HUES64 (cell line): ENCODE measurements around the gene KLF16.
A peak's percentile ranks its signal among the peaks of the same experiment; 100 is the strongest.

Source experiments
- H3K27ac ChIP-seq: 2 replicates; pipeline ENCODE4 v1.7.0; 2013; ENCODE audit warnings: low read depth, low read length, inconsistent platforms
- H3K27me3 ChIP-seq: 2 replicates; pipeline ENCODE4 v1.6.1; 2013; ENCODE audit warnings: mild to moderate bottlenecking, low read length; ENCODE audit not compliant: insufficient read depth
- H3K36me3 ChIP-seq: 2 replicates; pipeline ENCODE4 v1.6.1; 2013; ENCODE audit warnings: mild to moderate bottlenecking, low read length; ENCODE audit not compliant: insufficient read depth
- H3K4me1 ChIP-seq: 2 replicates; pipeline ENCODE4 v1.6.1; 2013; ENCODE audit warnings: mild to moderate bottlenecking, low read length, moderate library complexity; ENCODE audit not compliant: insufficient read depth
- H3K4me3 ChIP-seq: 2 replicates; pipeline ENCODE4 v1.5.1; 2013; ENCODE audit warnings: mild to moderate bottlenecking, low read length, moderate library complexity
- H3K9ac ChIP-seq: 2 replicates; pipeline ENCODE4 v1.6.1; 2013; ENCODE audit warnings: mild to moderate bottlenecking, low read depth, low read length
- H3K9me3 ChIP-seq: 2 replicates; pipeline ENCODE4 v1.6.1; 2013; ENCODE audit warnings: low read depth, low read length; ENCODE audit not compliant: insufficient read depth
- WGBS: fragments of 150-250, 120-280 bp; methylation state at CpG from one replicate; pipeline ENCODE4 v1.1.7; 2013; ENCODE audit warnings: missing lambda C conversion rate; 5-methylcytosine and 5-hydroxymethylcytosine counted together

The KLF16 gene

GRCh38 chr19:1825909-1826556, 37.3 kb downstream of the KLF16 start:
- H3K4me3 ChIP-seq, result no peak overlapping the region
- H3K9ac ChIP-seq, result no peak overlapping the region
- H3K27ac ChIP-seq, result peak overlapping the region; percentile 86
- H3K36me3 ChIP-seq, result peaks cover 44% of the 10 kb centered on the region
- WGBS, result 38% methylated on average over 15 of the region's 15 CpGs
- H3K4me1 ChIP-seq, result peaks cover 9% of the 10 kb centered on the region; the same call in 1 of the 2 replicates
- H3K9me3 ChIP-seq, result no peaks in the 10 kb centered on the region
- no peaks in the 10 kb centered on the region for H3K27me3 ChIP-seq

- 94% methylated on average over 14 of the region's 14 CpGs for WGBS
- no peak overlapping the region for H3K27ac ChIP-seq
- H3K4me1 ChIP-seq, result peaks cover 9% of the 10 kb centered on the region; the same call in 1 of the 2 replicates
- no peak overlapping the region for H3K4me3 ChIP-seq
- H3K27me3 ChIP-seq, result no peaks in the 10 kb centered on the region
- no peaks in the 10 kb centered on the region for H3K9me3 ChIP-seq
- no peak overlapping the region for H3K9ac ChIP-seq
- peaks cover 57% of the 10 kb centered on the region for H3K36me3 ChIP-seq
These were observed 39.1 kb downstream of the KLF16 start for GRCh38 chr19:1824252-1824622.

- Histone ChIP-seq H3K4me1 (peaks cover 9% of the 10 kb centered on the region; the same call in 1 of the 2 replicates), H3K27me3 (no peaks in the 10 kb centered on the region), H3K36me3 (peaks cover 59% of the 10 kb centered on the region), H3K9me3 (no peaks in the 10 kb centered on the region), H3K27ac (no peak overlapping the region), H3K9ac (no peak overlapping the region), H3K4me3 (no peak overlapping the region)
- WGBS, result 95% methylated on average over 36 of the region's 36 CpGs
These were observed 39.7 kb downstream of the KLF16 start for GRCh38 chr19:1823539-1824251.

GRCh38 chr19:1823020-1823419, 40.4 kb downstream of the KLF16 start:
- WGBS, result 94% methylated on average over 8 of the region's 8 CpGs
- Histone ChIP-seq H3K4me3 (no peak overlapping the region), H3K9ac (no peak overlapping the region), H3K4me1 (peaks cover 9% of the 10 kb centered on the region; the same call in 1 of the 2 replicates), H3K36me3 (peaks cover 66% of the 10 kb centered on the region), H3K9me3 (no peaks in the 10 kb centered on the region), H3K27me3 (no peaks in the 10 kb centered on the region), H3K27ac (no peak overlapping the region)

GRCh38 chr19:1822210-1822609, 41.2 kb downstream of the KLF16 start:
- H3K4me1 ChIP-seq, result peaks cover 7% of the 10 kb centered on the region; the same call in 1 of the 2 replicates
- H3K27me3 ChIP-seq, result no peaks in the 10 kb centered on the region
- no peak overlapping the region for H3K27ac ChIP-seq
- H3K9me3 ChIP-seq, result no peaks in the 10 kb centered on the region
- no peak overlapping the region for H3K4me3 ChIP-seq
- 95% methylated on average over 19 of the region's 19 CpGs for WGBS
- H3K9ac ChIP-seq, result no peak overlapping the region
- peaks cover 74% of the 10 kb centered on the region for H3K36me3 ChIP-seq

- Histone ChIP-seq H3K27ac (no peak overlapping the region), H3K4me3 (no peak overlapping the region), H3K27me3 (no peaks in the 10 kb centered on the region), H3K9ac (no peak overlapping the region), H3K4me1 (no peaks in the 10 kb centered on the region), H3K36me3 (peaks cover 81% of the 10 kb centered on the region), H3K9me3 (no peaks in the 10 kb centered on the region)
- WGBS, result 92% methylated on average over 43 of the region's 43 CpGs
These were observed 43.8 kb downstream of the KLF16 start for GRCh38 chr19:1819341-1820255.

GRCh38 chr19:1818549-1819195, 44.7 kb downstream of the KLF16 start:
- Histone ChIP-seq H3K36me3 (peaks cover 72% of the 10 kb centered on the region), H3K4me3 (no peak overlapping the region)
- 97% methylated on average over 33 of the region's 33 CpGs for WGBS

GRCh38 chr19:1817553-1818179, 45.7 kb downstream of the KLF16 start:
- Histone ChIP-seq H3K27me3 (no peaks in the 10 kb centered on the region), H3K9ac (no peak overlapping the region), H3K4me1 (no peaks in the 10 kb centered on the region), H3K36me3 (peaks cover 62% of the 10 kb centered on the region), H3K27ac (no peak overlapping the region), H3K4me3 (no peak overlapping the region), H3K9me3 (no peaks in the 10 kb centered on the region)
- WGBS, result 94% methylated on average over 25 of the region's 25 CpGs

More at GRCh38 chr19:1818549-1819195, 44.7 kb downstream of the KLF16 start:
- Histone ChIP-seq H3K27ac (no peak overlapping the region), H3K9me3 (no peaks in the 10 kb centered on the region), H3K9ac (no peak overlapping the region), H3K4me1 (no peaks in the 10 kb centered on the region), H3K27me3 (no peaks in the 10 kb centered on the region)

- WGBS, result 95% methylated on average over 36 of the region's 36 CpGs
- no peak overlapping the region for H3K27ac ChIP-seq
- H3K36me3 ChIP-seq, result peaks cover 54% of the 10 kb centered on the region
- H3K9me3 ChIP-seq, result no peaks in the 10 kb centered on the region
- H3K4me3 ChIP-seq, result no peak overlapping the region
- no peak overlapping the region for H3K9ac ChIP-seq
- H3K27me3 ChIP-seq, result peaks cover under 1% of the 10 kb centered on the region; the same call in 1 of the 2 replicates
- no peaks in the 10 kb centered on the region for H3K4me1 ChIP-seq
These were observed 46.7 kb downstream of the KLF16 start for GRCh38 chr19:1816530-1817298.
